ENCODE results near the gene LKAAEAR1.
A peak's percentile ranks its signal among the peaks of the same experiment; 100 is the strongest.

Gene LKAAEAR1

GRCh38 chr20:64084685-64085152 lies 521 bp upstream of the LKAAEAR1 start:
- no peak for TF ChIP-seq CTCF (IDR thresholded peaks at IDR 0.05; ENCODE audit: low read depth, low read length)
- no peak for TF ChIP-seq MYC (IDR thresholded peaks at IDR 0.05; ENCODE audit: low read depth, low read length)
- TF ChIP-seq POLR2A (IDR thresholded peaks at IDR 0.05; ENCODE audit: extremely low read depth, insufficient read length): no peak
- no peak for TF ChIP-seq MAX (IDR thresholded peaks at IDR 0.05; ENCODE audit: low read depth, low read length)
- DNase-seq (ENCODE audit: low read depth): no peak
- no peak overlapping the region for H3K4me3 ChIP-seq (ENCODE audit: low read depth, low read length)

- TF ChIP-seq MAX (IDR thresholded peaks at IDR 0.05; ENCODE audit: low read depth, low read length): no peak
- TF ChIP-seq CTCF (IDR thresholded peaks at IDR 0.05; ENCODE audit: low read depth, low read length): peak; percentile 65
- TF ChIP-seq POLR2A (IDR thresholded peaks at IDR 0.05; ENCODE audit: extremely low read depth, insufficient read length): no peak
- peak; percentile 29; the same call in 1 of the 2 replicates for TF ChIP-seq MYC (IDR thresholded peaks at IDR 0.05; ENCODE audit: low read depth, low read length)
- H3K4me3 ChIP-seq (ENCODE audit: low read depth, low read length): peak overlapping the region; percentile 13
- peak; percentile 89 for DNase-seq (ENCODE audit: low read depth)
Measured at GRCh38 chr20:64083378-64083803, 807 bp downstream of the LKAAEAR1 start.

GRCh38 chr20:64082820-64083377 lies 1.3 kb downstream of the LKAAEAR1 start:
- peak overlapping the region; percentile 13 for H3K4me3 ChIP-seq (ENCODE audit: low read depth, low read length)

GRCh38 chr20:64082126-64082731 lies 2.0 kb downstream of the LKAAEAR1 start:
- DNase-seq (ENCODE audit: low read depth): peak; percentile 55
- TF ChIP-seq MYC (IDR thresholded peaks at IDR 0.05; ENCODE audit: low read depth, low read length) (no peak), MAX (IDR thresholded peaks at IDR 0.05; ENCODE audit: low read depth, low read length) (peak; percentile 52)
- H3K4me3 ChIP-seq (ENCODE audit: low read depth, low read length): no peak overlapping the region

More at GRCh38 chr20:64082820-64083377, 1.3 kb downstream of the LKAAEAR1 start:
- DNase-seq (ENCODE audit: low read depth): no peak
- TF ChIP-seq MAX (IDR thresholded peaks at IDR 0.05; ENCODE audit: low read depth, low read length) (no peak), CTCF (IDR thresholded peaks at IDR 0.05; ENCODE audit: low read depth, low read length) (peak; percentile 2)

- no peak for TF ChIP-seq MYC (IDR thresholded peaks at IDR 0.05; ENCODE audit: low read depth, low read length)
- TF ChIP-seq CTCF (IDR thresholded peaks at IDR 0.05; ENCODE audit: low read depth, low read length): no peak
- no peak overlapping the region for H3K4me3 ChIP-seq (ENCODE audit: low read depth, low read length)
- DNase-seq (ENCODE audit: low read depth): no peak
Measured at GRCh38 chr20:64081624-64081964, 2.6 kb downstream of the LKAAEAR1 start.

- peak; percentile 24 for DNase-seq (ENCODE audit: low read depth)
- H3K4me3 ChIP-seq (ENCODE audit: low read depth, low read length): peak overlapping the region; percentile 66
- TF ChIP-seq MYC (IDR thresholded peaks at IDR 0.05; ENCODE audit: low read depth, low read length): no peak
- no peak for TF ChIP-seq CTCF (IDR thresholded peaks at IDR 0.05; ENCODE audit: low read depth, low read length)
- no peak for TF ChIP-seq POLR2A (IDR thresholded peaks at IDR 0.05; ENCODE audit: extremely low read depth, insufficient read length)
- no peak for TF ChIP-seq MAX (IDR thresholded peaks at IDR 0.05; ENCODE audit: low read depth, low read length)
Measured at GRCh38 chr20:64080813-64081623, 3.2 kb downstream of the LKAAEAR1 start.
